Adrenal gland (tissue), 12 donors: ENCODE measurements around the gene ALKAL2. TPM values are rescaled to one million over a fixed set of nuclear protein-coding genes. Genes with fewer than 3 reads are reported as not detected.

Experiments used
- DNase-seq, 7 donors: peaks; one replicate each; pipeline ENCODE4 v3.0.0-alpha.2; 2019 to 2020
- H3K27ac ChIP-seq, 5 donors: fragments of 200-600 bp; sonication (generic) in 4 of 5; 1 replicate in 3 of 5; 2 replicates in 2 of 5; pipeline versions ENCODE4 v1.5.1 to v1.8.0; 2016 to 2020; ENCODE audit warnings: mild to moderate bottlenecking in 1 of 5
- H3K27me3 ChIP-seq: fragments of 200-600 bp; 2 replicates; pipeline ENCODE4 v1.8.0; 2021
- H3K36me3 ChIP-seq, 2 donors: fragments of 200-600 bp; replicated peaks in 1 of 2; 1 replicate in 1 of 2; 2 replicates in 1 of 2; pipeline versions ENCODE4 v1.5.1 to v1.8.0; 2018 to 2022
- H3K4me1 ChIP-seq, 2 donors: fragments of 200-600 bp; replicated peaks in 1 of 2; 1 replicate in 1 of 2; 2 replicates in 1 of 2; pipeline versions ENCODE4 v1.5.1 to v1.8.0; 2018 to 2021
- H3K4me3 ChIP-seq, 4 donors: fragments of 200-600 bp; sonication (generic) in 3 of 4; one replicate each; pipeline ENCODE4 v1.5.1; 2016 to 2018
- H3K9me3 ChIP-seq, 3 donors: fragments of 200-600 bp; sonication (generic) in 1 of 3; replicated peaks in 1 of 3; 1 replicate in 2 of 3; 2 replicates in 1 of 3; pipeline versions ENCODE4 v1.5.1 to v1.8.0; 2016 to 2021
- POLR2A ChIP-seq, 2 donors: fragments of 450-650 bp; IDR thresholded peaks; one replicate each; pipeline ENCODE4 v1.6.1; 2017; ENCODE audit warnings: antibody characterized with exemption in 2 of 2, mild to moderate bottlenecking in 2 of 2, moderate library complexity in 1 of 2
- WGBS, 4 donors: extraction: QIAGEN DNeasy Blood & Tissue Kit in 2 of 4; methylation state at CpG; one replicate each; pipeline versions ENCODE4 v1.1.5 to v1.1.7; 2013 to 2017; 5-methylcytosine and 5-hydroxymethylcytosine counted together
- intact Hi-C, 2 donors: fragments of 100-400 bp; cut with DNase I; formaldehyde crosslinking; loops; one replicate each; pipeline versions ENCODE4 v1.14.1 to v1.15.0; 2022 to 2023
- polyA plus RNA-seq, 3 donors: library from polyadenylated mRNA; stranded (reverse); fragments of 200-250 nt in 2 of 3; fragments of 350-450 nt in 1 of 3; fragmentation: Illumina TruSeq in 1 of 3; extraction: RNeasy Lipid Tissue Mini Kit (QIAGEN cat#74804) in 1 of 3; gene quantifications; one replicate each; pipeline ENCODE4 v1.2.3, GENCODE V29; 2013 to 2014
- total RNA-seq, 9 donors: library from RNA; depleted of rRNA in 4 of 9; stranded (reverse); fragments of >200 nt in 4 of 9; fragments of 120-200 nt in 1 of 9; fragmentation: NEBNext Ultra II Directional in 1 of 9; extraction: Animal tissue kit (Norgen Biotek cat#: 25700) in 1 of 9; gene quantifications; one replicate each; pipeline versions ENCODE4 v1.1.0 to v1.2.4, GENCODE V29; 2013 to 2023
- TF ChIP-seq, protein P1 (sequence below), 6 experiments: fragments of 450-650 bp in 4 of 6; fragments of 200-600 bp in 2 of 6; sonication (generic) in 1 of 6; IDR thresholded peaks; 1 replicate in 5 of 6; 2 replicates in 1 of 6; pipeline versions ENCODE4 v1.5.1 to v1.8.0; 2016 to 2021; ENCODE audit warnings: antibody characterized with exemption in 6 of 6, mild to moderate bottlenecking in 2 of 6, moderate library complexity in 1 of 6
- donor health status: healthy with polysubstance abuse.
- donor health status: Bipolar disorder and iron deficiency.
- donor health status: DM: yes; HTN: yes; CAD: no.
- donor health status: DM: no; HTN: no; CAD: no.
- donor health status: DM: no; HTN: no; CAD: no.
- donor health status: DM: yes; HTN: yes; CAD: no.

Gene ALKAL2
- total and polyA plus RNA-seq, 12 donors = 40.3 to 316 (median 141) TPM

DNA sequence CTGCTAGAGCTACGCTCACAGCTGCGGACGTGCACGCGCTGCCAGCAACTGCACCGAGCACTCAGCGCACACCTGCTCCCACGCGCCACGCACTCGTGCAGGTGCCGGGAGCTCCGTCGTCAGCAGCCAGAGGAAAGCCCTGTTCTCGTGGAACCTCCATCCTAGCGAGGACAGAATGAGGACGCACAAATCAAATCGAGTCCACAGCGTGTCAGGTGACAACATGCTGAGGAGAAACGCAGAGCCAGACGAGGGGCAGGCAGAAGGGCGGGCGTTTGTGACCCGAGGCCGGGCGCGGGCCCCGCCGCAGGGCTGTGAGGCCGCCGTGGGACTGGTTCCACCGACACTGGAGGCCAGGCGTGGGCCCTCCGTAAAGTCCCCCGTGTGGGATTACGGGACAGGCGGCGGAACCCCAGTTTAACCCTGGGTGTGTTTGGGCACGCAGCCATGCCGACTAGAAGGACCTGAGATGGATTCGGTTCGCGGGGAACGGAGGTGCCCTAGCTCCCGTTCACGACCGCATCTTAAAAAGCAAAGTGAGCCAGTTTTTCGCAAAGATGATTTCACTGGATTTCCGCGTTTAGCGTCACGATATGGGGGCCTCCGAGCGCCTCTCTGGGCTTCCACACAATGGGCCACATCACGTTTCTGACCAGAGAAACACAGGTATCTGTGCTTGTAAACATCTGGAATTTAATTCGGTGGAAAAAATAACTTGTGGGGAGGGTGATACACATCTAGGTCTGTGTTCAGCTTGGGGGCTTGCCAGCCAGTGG, 26.9 kb upstream of the ALKAL2 start:
- intact Hi-C loops = no loop called here
- no peak for DNase-seq
- 89 to 92% (median 90%) methylated on average over 56 of the region's 56 CpGs for WGBS, 4 donors
- Histone ChIP-seq H3K27me3 (no peaks in the 10 kb centered on the region), H3K4me1 (no peaks in the 10 kb centered on the region), H3K27ac (no peak overlapping the region), H3K36me3 (no peaks in the 10 kb centered on the region), H3K9me3 (no peaks in the 10 kb centered on the region), H3K4me3 (no peak overlapping the region)
- TF ChIP-seq, protein P1, sequence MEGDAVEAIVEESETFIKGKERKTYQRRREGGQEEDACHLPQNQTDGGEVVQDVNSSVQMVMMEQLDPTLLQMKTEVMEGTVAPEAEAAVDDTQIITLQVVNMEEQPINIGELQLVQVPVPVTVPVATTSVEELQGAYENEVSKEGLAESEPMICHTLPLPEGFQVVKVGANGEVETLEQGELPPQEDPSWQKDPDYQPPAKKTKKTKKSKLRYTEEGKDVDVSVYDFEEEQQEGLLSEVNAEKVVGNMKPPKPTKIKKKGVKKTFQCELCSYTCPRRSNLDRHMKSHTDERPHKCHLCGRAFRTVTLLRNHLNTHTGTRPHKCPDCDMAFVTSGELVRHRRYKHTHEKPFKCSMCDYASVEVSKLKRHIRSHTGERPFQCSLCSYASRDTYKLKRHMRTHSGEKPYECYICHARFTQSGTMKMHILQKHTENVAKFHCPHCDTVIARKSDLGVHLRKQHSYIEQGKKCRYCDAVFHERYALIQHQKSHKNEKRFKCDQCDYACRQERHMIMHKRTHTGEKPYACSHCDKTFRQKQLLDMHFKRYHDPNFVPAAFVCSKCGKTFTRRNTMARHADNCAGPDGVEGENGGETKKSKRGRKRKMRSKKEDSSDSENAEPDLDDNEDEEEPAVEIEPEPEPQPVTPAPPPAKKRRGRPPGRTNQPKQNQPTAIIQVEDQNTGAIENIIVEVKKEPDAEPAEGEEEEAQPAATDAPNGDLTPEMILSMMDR (IDR thresholded peaks at IDR 0.05) = no peak
- TF ChIP-seq POLR2A (IDR thresholded peaks at IDR 0.05) = no peak

DNA sequence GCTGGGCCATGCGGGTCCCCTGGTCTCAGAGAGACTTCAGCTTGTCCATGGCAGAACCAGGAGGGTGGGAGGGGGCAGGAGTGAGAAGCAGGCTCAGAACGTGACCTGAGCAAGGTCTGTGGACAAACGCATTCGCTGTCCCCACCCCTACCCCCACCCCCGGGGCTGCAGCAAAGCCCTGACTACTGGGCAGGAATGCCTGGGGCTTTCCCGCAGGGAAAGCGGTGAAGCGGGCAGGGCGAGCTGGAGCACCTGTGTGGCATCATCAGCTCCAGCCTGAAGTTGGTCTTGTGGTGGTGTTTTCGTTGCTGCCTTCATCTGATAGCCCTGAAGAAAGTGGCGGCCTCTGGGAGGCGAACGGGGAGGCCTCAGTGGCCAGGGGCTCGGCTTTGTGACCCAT, 26.1 kb upstream of the ALKAL2 start:
- no peaks in the 10 kb centered on the region for H3K36me3 ChIP-seq
- no peaks in the 10 kb centered on the region for H3K27me3 ChIP-seq
- WGBS, 4 donors = 77 to 82% (median 81%) methylated on average over 14 of the region's 14 CpGs
- H3K4me3 ChIP-seq = no peak overlapping the region
- intact Hi-C loops = no loop called here
- no peak for DNase-seq
- TF ChIP-seq, protein P1 (IDR thresholded peaks at IDR 0.05) = no peak
- no peak for TF ChIP-seq POLR2A (IDR thresholded peaks at IDR 0.05)
- H3K9me3 ChIP-seq = no peaks in the 10 kb centered on the region
- no peaks in the 10 kb centered on the region for H3K4me1 ChIP-seq
- no peak overlapping the region for H3K27ac ChIP-seq

DNA sequence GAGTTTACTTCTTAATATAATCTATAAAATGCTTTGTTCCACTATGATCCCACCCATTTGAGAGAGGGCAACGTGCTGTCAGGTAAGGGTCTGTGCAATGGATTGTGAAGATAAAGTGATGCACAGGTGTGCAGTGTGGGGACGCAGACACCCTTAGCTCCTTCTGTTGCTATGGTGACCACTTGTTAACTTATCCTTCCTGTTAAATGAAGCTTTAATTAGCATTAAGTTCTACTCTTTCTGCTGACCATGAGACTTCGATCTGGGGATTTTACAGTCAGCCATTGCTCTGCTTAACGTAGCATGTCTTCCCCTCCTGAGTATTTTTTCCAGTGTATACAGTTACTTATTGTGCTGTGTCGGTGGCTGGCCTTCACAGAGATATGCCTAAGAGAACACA, 23.1 kb upstream of the ALKAL2 start:
- Histone ChIP-seq H3K27me3 (no peaks in the 10 kb centered on the region), H3K36me3 (no peaks in the 10 kb centered on the region), H3K9me3 (no peaks in the 10 kb centered on the region), H3K27ac (no peak overlapping the region), H3K4me1 (no peaks in the 10 kb centered on the region), H3K4me3 (no peak overlapping the region)
- DNase-seq = no peak
- intact Hi-C loops = no loop called here
- 78 to 86% (median 83%) methylated on average over 5 of the region's 5 CpGs for WGBS, 4 donors
- TF ChIP-seq, protein P1 (IDR thresholded peaks at IDR 0.05) = no peak
- no peak for TF ChIP-seq POLR2A (IDR thresholded peaks at IDR 0.05)

DNA sequence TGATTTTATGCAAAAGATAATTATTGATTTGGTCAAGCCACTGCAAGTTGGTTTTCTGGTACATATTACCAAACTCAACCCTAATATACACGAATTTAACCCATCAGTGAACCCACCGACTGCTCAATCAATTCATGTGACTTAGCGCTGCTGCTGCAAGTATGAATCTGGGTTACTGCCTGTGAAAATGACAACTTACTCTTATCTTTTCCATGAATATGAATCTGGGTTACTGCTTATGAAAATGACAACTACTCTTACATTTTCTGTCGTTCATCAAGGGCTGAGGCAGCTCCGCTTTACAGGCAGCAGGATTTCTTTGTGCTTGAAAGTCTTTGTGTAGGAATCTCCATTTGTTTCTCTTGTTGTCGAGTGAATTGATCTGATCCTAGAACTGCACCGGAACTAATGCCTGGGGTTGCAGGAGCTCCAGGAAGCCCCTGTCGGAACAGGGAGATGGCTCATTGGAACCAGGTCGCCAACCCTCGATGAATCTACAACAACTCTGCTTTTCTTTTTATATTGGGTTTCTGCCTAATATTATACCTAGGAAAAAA, 22.1 kb upstream of the ALKAL2 start:
- Histone ChIP-seq H3K27me3 (no peaks in the 10 kb centered on the region), H3K36me3 (no peaks in the 10 kb centered on the region), H3K4me3 (no peak overlapping the region), H3K4me1 (no peaks in the 10 kb centered on the region), H3K27ac (no peak overlapping the region), H3K9me3 (no peaks in the 10 kb centered on the region)
- no peak for DNase-seq
- 67 to 79% (median 77%) methylated on average over 10 of the region's 10 CpGs for WGBS, 4 donors
- no peak for TF ChIP-seq POLR2A (IDR thresholded peaks at IDR 0.05)
- TF ChIP-seq, protein P1 (IDR thresholded peaks at IDR 0.05) = no peak
- intact Hi-C loops = no loop called here
